PC-9 (cell line): ENCODE data around the gene POPDC2.

Experiments
- EZH2 ChIP-seq: fragments of 200-600 bp; sonication (generic); IDR thresholded peaks from 2 replicates; pipeline ENCODE4 v1.8.0; 2017; ENCODE audit warnings: antibody characterized with exemption, low read depth
- TF ChIP-seq, protein P1 (sequence below): fragments of 200-600 bp; sonication (generic); conservative IDR thresholded peaks from 2 replicates; pipeline ENCODE4 v1.6.1; 2017; ENCODE audit warnings: mixed run types, antibody characterized with exemption, mild to moderate bottlenecking, moderate library complexity

DNA sequence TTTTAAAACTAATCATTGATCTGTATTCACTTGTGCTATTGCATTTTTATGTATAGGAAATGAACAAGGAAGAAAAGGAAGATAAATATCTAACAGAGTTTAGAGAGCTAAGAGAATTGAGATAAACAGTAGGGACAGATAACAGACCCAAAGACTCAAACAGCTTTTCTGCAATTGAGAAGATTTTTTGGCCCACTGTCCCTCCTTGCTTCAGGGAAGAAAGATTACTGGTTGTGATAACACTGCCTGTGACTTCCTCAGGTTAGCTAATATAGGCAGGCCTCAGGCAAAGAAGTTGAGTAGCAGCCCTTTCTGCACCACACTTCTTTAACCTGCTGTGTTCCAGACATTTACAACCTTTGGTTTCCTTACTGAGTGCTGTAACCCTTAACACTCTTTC lies 19.5 kb upstream of the POPDC2 start:
- TF ChIP-seq, protein P1, sequence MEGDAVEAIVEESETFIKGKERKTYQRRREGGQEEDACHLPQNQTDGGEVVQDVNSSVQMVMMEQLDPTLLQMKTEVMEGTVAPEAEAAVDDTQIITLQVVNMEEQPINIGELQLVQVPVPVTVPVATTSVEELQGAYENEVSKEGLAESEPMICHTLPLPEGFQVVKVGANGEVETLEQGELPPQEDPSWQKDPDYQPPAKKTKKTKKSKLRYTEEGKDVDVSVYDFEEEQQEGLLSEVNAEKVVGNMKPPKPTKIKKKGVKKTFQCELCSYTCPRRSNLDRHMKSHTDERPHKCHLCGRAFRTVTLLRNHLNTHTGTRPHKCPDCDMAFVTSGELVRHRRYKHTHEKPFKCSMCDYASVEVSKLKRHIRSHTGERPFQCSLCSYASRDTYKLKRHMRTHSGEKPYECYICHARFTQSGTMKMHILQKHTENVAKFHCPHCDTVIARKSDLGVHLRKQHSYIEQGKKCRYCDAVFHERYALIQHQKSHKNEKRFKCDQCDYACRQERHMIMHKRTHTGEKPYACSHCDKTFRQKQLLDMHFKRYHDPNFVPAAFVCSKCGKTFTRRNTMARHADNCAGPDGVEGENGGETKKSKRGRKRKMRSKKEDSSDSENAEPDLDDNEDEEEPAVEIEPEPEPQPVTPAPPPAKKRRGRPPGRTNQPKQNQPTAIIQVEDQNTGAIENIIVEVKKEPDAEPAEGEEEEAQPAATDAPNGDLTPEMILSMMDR = no peak
- TF ChIP-seq EZH2 = no peak
